DMS79 (cell line): ENCODE measurements around the gene SEMA4F.
"Not testable (repeated sequence)": the region's sequence is repeated elsewhere in the genome, so short reads cannot be mapped to it uniquely, and the experiment has no call there.

ENCODE experiments used
- DNase-seq: peaks from one replicate; lab custom pipeline; 2025; lab: John Stamatoyannopoulos, UW

Gene SEMA4F, protein sequence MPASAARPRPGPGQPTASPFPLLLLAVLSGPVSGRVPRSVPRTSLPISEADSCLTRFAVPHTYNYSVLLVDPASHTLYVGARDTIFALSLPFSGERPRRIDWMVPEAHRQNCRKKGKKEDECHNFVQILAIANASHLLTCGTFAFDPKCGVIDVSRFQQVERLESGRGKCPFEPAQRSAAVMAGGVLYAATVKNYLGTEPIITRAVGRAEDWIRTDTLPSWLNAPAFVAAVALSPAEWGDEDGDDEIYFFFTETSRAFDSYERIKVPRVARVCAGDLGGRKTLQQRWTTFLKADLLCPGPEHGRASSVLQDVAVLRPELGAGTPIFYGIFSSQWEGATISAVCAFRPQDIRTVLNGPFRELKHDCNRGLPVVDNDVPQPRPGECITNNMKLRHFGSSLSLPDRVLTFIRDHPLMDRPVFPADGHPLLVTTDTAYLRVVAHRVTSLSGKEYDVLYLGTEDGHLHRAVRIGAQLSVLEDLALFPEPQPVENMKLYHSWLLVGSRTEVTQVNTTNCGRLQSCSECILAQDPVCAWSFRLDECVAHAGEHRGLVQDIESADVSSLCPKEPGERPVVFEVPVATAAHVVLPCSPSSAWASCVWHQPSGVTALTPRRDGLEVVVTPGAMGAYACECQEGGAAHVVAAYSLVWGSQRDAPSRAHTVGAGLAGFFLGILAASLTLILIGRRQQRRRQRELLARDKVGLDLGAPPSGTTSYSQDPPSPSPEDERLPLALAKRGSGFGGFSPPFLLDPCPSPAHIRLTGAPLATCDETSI

GRCh38 chr2:74653985-74654882 lies at the start of gene SEMA4F:
SEMA4F (plus strand) TSS chr2:74654247; CDS start chr2:74654377, 130 bp downstream.
- DNase-seq = peak; percentile 97

DNA sequence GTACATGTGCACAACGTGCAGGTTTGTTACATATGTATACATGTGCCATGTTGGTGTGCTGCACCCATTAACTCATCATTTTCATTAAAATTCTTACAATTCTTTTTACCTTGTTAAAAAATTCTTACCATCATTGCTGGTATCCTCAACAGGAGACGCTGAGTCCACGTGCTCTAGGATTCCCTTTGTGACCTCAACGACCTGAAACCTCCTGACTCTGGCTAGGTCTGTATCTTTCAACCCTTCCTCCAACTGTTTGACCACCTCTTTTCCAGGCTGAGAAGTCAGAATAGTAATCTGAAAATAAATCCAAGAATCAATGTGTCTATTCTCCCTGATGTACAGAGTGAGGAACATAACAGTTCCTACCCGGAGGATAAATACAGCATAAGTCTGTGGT lies 47.1 kb upstream of the SEMA4F start:
- DNase-seq = no peak

- no peak for DNase-seq
Observed at GRCh38 chr2:74617122-74617521, 36.9 kb upstream of the SEMA4F start.

DNA sequence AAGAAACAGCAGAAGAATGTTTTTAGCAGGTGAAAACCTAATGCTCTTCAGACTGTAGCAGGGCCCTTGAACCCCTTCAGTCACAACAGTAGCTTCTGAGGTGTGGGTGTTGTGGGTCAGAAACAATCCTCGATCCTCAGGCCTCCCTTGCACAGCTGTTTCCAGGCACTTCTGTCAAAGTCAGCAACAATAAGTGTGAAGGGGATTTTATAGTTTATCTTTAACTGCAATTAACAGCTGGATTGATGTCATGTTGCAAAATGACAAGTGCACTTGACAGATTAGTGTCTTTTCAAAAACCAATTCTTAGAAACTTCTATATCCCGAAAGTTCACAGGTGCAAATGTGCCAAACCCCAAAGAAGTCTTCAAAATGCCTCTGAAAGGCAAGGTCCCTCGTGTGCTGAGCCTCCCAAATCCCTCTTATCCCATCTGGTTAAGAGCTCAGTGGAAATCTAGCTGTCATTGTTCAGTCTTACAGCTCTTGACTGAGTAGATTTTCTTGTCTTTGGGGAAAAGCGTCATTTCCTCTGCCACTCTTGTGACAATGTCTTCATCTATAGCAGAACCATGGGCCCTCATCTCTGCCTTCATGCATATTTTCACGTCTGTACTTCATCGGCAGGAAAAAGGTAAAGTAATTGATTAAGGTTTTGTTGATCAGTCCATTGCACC lies 35.5 kb upstream of the SEMA4F start:
- DNase-seq = no peak

GRCh38 chr2:74619651-74620297 lies 34.3 kb upstream of the SEMA4F start:
- no peak for DNase-seq

DNA sequence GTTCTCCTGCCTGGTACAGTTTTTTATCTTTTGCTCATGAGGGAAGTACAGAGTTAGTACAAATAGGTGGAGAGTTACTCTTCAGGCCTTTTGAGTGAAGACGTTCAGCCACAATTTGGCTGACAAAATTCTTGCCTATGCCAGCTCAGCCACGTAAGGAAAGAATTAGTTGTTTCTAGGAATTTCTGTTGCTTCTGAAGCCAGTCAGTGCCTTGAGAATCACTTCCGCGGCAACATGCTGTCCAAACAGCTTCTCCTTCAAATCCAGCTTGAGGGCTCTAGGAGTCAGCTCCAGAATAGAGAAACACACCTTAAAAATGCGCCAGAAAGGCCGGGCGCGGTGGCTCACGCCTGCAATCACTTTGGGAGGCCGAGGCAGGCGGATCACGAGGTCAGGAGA lies 33.4 kb upstream of the SEMA4F start:
- no peak for DNase-seq

- no peak for DNase-seq
Observed at GRCh38 chr2:74625658-74626425, 28.2 kb upstream of the SEMA4F start.

- no peak for DNase-seq
Observed at GRCh38 chr2:74628538-74629105, 25.4 kb upstream of the SEMA4F start.

- DNase-seq = not testable (repeated sequence)
Observed at GRCh38 chr2:74630454-74630853, 23.6 kb upstream of the SEMA4F start.

DNA sequence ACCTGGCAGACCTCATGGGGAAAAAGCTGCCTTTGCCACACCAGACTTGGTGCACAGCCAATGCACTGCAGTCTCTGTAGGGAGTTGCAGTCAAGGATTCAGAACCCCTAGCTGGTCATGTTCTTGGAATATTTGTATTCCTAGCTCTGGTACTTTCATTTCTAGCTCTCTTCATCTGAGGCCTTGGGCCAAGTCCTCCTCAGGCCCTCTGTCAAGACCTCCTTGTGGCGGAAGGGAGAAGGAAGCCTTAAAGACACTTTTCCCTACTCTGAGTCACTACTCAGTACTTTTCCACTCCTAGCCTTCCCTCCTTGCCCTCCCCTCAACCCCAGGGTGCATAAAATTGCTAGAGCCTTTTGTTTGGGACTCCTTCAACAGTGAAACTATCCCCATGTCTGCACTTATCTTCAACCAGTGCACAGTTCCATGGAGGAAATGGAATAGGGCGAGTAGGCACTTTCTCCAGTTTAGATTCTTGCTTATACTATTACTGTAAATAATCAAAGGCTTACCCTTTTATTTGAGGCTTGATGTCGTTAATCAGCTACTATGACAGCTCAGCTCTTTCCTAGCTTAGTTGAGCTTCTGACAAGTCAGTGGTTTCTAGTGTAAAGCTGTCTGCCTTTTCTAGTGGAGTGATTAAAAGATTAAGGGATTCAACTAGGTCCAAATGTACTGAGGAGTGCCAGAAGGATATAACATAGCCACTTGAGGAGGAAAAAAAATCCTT lies 21.7 kb upstream of the SEMA4F start:
- no peak for DNase-seq

DNA sequence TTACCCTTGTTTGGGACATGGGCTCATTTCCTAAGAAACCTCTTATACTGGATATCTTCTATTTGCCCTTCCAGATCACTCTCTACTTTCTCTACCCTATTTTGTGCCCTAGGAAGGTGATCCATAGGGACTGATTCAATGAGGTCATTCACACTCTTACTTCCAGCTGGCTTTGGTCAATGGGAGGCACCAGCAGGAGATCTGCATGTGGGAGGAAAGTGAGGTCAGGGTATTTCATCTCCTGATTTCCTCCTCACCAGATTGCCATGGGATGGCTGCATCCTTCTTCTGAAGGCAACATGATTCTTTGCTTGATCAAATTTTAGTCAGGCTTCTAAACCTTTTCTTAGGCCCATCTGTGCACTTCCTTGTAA lies 21.1 kb upstream of the SEMA4F start:
- DNase-seq = no peak

DNA sequence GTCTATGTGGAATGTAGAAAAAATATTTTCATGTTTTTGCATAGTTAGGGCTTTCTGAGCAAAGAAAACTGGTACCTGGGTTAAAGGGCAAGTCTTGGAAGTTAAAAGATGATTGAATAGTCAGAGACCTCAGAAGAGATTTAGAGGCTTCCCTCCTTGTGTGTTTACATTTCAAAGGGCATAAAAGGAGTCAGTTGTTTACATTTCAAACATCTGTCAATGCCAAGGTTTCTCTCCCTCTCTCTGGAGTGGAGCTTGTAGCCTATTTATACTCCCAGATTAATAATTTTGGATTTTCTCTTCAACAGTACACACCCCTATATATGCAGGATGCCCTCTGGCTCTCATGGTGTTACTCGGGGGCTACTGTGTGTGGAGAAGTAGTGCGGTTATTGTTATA lies 14.5 kb upstream of the SEMA4F start:
- DNase-seq = no peak

- no peak for DNase-seq
Observed at GRCh38 chr2:74645344-74645743, 8.7 kb upstream of the SEMA4F start.

GRCh38 chr2:74646201-74646600 lies 7.8 kb upstream of the SEMA4F start:
- no peak for DNase-seq

DNA sequence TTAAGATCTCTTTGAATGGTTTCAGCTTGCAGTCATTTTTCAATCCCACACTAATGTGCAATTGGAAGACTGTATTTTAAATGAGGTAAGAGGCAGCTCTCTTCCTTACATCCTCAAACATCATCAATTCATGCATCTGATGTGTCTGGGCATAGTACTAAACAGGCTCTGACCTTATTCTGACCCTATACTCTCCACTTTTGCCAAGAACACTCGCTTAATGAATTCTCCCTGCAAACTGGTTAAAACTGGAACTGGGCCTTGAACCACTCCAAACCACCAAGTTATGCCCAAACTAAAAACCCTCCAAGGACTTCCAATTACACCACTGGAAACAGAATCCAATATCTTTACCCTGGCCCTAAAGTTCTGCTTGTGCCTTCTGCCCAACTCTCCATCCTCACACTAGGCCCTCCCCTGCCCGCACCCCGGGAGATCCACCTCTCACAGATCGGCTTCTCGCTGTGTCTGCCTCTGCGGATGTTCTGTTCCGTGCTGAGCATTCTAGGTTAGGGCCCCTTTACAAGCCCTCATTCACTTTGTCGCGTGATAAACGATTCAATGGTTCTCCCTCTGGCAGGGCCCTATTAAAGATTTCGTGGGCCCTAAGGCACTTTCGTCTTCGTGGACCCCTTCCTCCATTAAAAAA lies 7.1 kb upstream of the SEMA4F start:
- no peak for DNase-seq

GRCh38 chr2:74648009-74648443 lies 6.0 kb upstream of the SEMA4F start, which contains the start of gene M1AP:
M1AP (minus strand) TSS chr2:74648330; CDS start chr2:74640275, 8,055 bp downstream.
- no peak for DNase-seq

DNA sequence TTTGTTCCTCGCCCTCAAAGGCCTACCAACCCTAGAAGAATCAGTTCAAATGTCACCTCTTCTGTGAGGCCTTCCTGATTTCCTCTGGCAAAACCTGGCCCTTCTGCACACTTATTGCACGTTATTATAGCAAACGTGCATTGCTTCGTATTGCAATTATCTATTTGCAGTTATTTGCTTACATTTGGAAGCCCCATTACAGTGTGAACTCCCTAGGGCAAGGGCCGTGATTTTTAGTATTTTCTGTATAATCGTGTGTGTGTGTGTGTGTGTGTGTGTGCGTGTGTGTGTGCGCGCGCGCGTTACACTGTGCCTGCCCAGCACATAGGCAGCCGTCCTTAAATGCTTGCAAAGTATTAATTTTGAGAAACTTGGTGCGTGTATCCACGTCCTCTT lies 460 bp upstream of the SEMA4F start:
- DNase-seq = no peak

- DNase-seq = no peak
Observed at GRCh38 chr2:74655579-74655978, 1.5 kb downstream of the SEMA4F start.

DNA sequence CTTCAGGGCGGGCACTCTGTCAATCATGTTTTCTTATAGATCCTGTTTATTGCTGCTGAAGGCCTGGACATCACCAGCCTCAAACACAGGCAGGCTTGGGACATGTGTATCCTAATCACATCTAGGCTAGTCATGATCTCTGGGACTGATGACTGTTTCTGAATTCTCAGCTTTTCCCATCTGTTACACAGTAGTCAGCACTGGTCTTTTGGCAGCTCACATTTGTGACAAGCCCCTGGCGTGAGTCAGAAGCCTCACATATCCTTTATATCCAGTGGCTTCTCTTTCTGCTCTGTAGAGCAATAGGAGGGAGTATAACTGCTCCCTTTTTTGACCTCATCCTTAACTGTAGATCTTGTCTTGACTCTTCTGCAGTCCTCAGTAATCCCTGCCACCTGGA lies 4.5 kb downstream of the SEMA4F start:
- DNase-seq = no peak
